ENCODE data around the gene RBX1.
A peak's percentile ranks its signal among the peaks of the same experiment; 100 is the strongest.

The RBX1 gene

GRCh38 chr22:40957601-40958000 lies 6.4 kb downstream of the RBX1 start:
- peaks cover 14% of the 10 kb centered on the region for H3K36me3 Mint-ChIP-seq
- no peak overlapping the region for H3K4me3 Mint-ChIP-seq
- no peaks in the 10 kb centered on the region for H3K27me3 Mint-ChIP-seq
- no peaks in the 10 kb centered on the region for H3K9me3 Mint-ChIP-seq
- no peak overlapping the region for H3K27ac Mint-ChIP-seq
- H3K4me1 Mint-ChIP-seq, result peaks cover 39% of the 10 kb centered on the region

DNA sequence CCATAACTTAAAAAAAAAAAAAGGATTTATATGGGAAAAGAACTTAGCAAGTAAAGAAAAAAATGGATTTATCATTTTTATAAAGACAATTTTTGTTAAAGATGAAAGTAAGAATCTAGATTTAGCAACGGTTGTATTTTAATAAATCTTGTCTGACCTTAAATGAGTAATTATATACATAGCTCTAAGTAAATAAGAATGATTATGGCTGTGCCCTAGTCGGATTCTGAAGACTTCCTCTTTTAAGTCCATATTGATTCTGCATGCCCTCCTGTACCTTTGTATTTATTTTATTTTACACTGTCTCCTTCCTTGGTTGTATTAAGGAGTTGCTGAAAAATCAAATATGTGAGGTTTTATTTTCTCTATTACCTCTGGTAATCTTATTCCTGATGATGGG lies 7.1 kb downstream of the RBX1 start:
- H3K36me3 Mint-ChIP-seq, result peaks cover 13% of the 10 kb centered on the region
- no peak overlapping the region for H3K4me3 Mint-ChIP-seq
- H3K4me1 Mint-ChIP-seq, result peaks cover 32% of the 10 kb centered on the region
- H3K27me3 Mint-ChIP-seq, result no peaks in the 10 kb centered on the region
- no peaks in the 10 kb centered on the region for H3K9me3 Mint-ChIP-seq
- peak overlapping the region; percentile 84 for H3K27ac Mint-ChIP-seq

- H3K4me3 Mint-ChIP-seq, result no peak overlapping the region
- H3K27ac Mint-ChIP-seq, result peak overlapping the region; percentile 43
- peaks cover 18% of the 10 kb centered on the region for H3K4me1 Mint-ChIP-seq
- no peaks in the 10 kb centered on the region for H3K9me3 Mint-ChIP-seq
- H3K27me3 Mint-ChIP-seq, result no peaks in the 10 kb centered on the region
- peaks cover 7% of the 10 kb centered on the region for H3K36me3 Mint-ChIP-seq
Observed at GRCh38 chr22:40960145-40960544, 9.0 kb downstream of the RBX1 start.

DNA sequence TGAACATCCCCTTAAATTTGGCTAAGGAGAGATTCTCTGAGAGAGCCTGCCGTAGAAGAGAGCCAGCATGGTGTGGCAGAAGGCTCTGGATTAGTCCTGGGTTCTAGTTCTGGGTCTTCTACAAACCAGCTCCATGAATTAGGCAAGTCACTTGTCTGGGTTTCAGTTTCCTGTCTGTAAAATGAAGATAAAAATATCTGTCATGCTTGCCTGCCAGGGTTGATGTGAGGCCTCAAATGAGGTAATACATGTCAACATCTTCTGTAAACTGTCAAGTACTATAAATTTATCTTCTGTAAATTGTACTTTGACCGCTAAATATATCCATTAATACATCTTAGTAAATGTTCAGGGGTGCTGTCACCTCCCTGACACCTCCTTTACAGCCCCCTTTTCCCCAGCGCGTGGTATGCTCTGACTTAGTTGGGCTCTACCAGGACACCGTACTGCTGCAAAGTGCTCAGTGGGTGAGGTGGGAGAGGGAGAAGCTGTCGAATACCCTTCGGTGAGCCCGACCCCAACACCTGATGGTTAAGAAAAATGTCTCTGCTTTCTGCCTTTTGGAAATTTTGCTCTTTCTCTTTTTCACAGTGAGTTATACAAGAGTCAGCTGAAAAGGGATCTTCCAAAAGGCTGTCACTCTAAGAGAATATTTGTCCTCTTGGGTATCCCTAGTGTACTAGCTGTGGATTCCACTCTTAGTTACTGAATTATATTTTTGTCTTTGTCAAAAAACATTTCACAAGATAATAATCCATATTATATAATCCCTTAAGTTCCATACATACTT lies 15.0 kb downstream of the RBX1 start:
- no peaks in the 10 kb centered on the region for H3K9me3 Mint-ChIP-seq
- H3K27ac Mint-ChIP-seq, result peak overlapping the region; percentile 77
- no peaks in the 10 kb centered on the region for H3K27me3 Mint-ChIP-seq
- H3K36me3 Mint-ChIP-seq, result peaks cover 14% of the 10 kb centered on the region
- H3K4me1 Mint-ChIP-seq, result peaks cover 10% of the 10 kb centered on the region
- no peak overlapping the region for H3K4me3 Mint-ChIP-seq

DNA sequence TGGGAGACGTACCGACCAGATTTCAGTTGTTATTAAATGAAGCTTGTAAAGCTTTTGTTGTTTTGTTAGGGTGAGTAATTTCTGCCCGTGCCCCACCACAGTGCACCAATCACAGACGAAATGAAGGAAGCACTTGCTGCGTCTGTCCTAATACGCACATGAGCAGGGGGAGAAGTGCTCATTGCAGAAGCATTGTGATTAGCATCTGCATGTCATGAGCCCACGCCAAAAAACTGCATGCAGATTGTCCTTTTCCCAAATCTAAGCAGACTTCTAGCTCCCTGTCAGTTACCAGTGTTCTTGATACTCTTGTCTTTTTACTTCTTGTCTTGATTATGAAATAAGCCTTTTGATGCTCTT lies 15.5 kb downstream of the RBX1 start:
- Mint-ChIP-seq H3K36me3 (peaks cover 14% of the 10 kb centered on the region), H3K27me3 (no peaks in the 10 kb centered on the region), H3K27ac (no peak overlapping the region), H3K4me1 (peaks cover 10% of the 10 kb centered on the region), H3K9me3 (no peaks in the 10 kb centered on the region), H3K4me3 (no peak overlapping the region)

DNA sequence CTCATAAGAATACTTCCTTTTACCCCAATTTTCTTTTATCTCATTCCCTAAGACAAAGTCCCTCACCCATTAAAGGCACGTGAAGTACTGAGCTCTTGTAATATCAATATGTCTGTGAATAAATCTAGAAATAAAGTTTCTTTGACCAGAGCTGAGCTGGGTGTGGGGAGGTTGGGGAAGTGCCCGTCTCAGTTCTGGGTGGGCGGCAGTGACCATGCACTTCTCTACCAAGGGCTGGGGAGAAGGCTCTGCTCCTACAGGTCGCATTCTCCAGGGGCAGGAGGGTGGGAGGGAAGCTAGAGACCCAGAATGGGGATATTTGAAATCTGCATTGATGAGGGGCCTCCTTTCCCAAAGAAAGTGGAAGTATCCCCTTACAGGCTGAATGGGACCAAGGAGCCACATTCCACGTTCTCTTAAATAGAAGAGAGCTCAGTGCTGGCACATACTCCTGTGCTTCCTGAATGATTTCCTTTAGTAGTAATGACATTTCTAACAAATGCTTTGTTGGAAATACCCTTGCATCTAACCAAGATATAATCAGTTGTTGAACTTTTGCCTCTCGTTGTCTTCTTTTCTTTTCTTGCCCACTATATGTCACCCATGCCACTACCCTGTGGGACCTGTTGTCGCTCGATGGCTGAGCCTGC lies 16.1 kb downstream of the RBX1 start:
- no peaks in the 10 kb centered on the region for H3K27me3 Mint-ChIP-seq
- H3K36me3 Mint-ChIP-seq, result peaks cover 14% of the 10 kb centered on the region
- no peak overlapping the region for H3K4me3 Mint-ChIP-seq
- no peak overlapping the region for H3K27ac Mint-ChIP-seq
- no peaks in the 10 kb centered on the region for H3K9me3 Mint-ChIP-seq
- peaks cover 10% of the 10 kb centered on the region for H3K4me1 Mint-ChIP-seq

DNA sequence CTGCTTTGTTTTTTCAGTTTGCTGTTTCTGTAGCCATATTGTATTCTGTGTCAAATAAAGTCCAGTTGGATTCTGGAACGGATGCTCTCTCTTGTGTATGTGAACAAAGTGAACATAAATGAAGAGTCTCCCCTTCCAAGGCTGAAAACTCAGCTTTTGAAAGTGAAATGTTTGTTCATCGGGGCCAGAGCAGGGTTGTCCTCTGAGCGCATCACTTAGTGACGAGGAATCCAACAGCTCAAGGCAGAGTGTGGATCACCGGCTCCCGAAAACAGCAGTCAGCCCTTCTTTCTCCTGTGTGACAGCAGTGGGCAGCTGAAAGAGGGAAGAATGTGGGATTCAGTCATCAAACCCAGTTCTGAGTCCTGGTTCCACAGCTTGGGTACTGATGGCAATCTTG lies 21.4 kb downstream of the RBX1 start:
- Mint-ChIP-seq H3K36me3 (peaks cover 3% of the 10 kb centered on the region), H3K9me3 (no peaks in the 10 kb centered on the region), H3K4me3 (no peak overlapping the region), H3K4me1 (peaks cover 5% of the 10 kb centered on the region), H3K27ac (no peak overlapping the region), H3K27me3 (no peaks in the 10 kb centered on the region)

GRCh38 chr22:40973144-40973543 lies 22.0 kb downstream of the RBX1 start:
- peaks cover 3% of the 10 kb centered on the region for H3K36me3 Mint-ChIP-seq
- H3K4me1 Mint-ChIP-seq, result peaks cover 5% of the 10 kb centered on the region
- H3K27me3 Mint-ChIP-seq, result no peaks in the 10 kb centered on the region
- no peak overlapping the region for H3K4me3 Mint-ChIP-seq
- H3K9me3 Mint-ChIP-seq, result no peaks in the 10 kb centered on the region
- H3K27ac Mint-ChIP-seq, result no peak overlapping the region

DNA sequence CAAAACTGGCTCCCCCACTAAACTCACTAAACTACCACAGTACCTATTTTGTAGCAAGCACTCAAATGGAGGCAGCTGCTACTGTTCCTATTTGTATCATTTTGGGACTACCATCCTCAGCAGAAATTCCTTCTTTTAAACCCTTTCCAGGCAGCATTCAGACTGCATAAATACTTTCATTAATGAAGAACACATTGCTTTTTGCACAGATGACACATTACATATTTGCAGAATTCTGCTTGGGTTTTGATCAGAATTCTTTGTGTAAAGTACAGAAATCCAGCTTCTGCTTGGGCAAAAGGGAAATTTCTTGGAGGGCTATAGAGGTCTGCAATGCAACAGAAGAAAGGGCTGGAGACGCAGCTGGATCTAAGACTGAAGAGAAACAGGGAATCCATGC lies 24.2 kb downstream of the RBX1 start:
- H3K9me3 Mint-ChIP-seq, result no peaks in the 10 kb centered on the region
- no peaks in the 10 kb centered on the region for H3K27me3 Mint-ChIP-seq
- H3K4me1 Mint-ChIP-seq, result peaks cover 3% of the 10 kb centered on the region
- H3K27ac Mint-ChIP-seq, result no peak overlapping the region
- H3K36me3 Mint-ChIP-seq, result peaks cover 2% of the 10 kb centered on the region
- no peak overlapping the region for H3K4me3 Mint-ChIP-seq

- H3K27ac Mint-ChIP-seq, result no peak overlapping the region
- no peaks in the 10 kb centered on the region for H3K4me1 Mint-ChIP-seq
- H3K4me3 Mint-ChIP-seq, result no peak overlapping the region
- no peaks in the 10 kb centered on the region for H3K27me3 Mint-ChIP-seq
- no peaks in the 10 kb centered on the region for H3K36me3 Mint-ChIP-seq
- no peaks in the 10 kb centered on the region for H3K9me3 Mint-ChIP-seq
Observed at GRCh38 chr22:40976866-40977700, 25.9 kb downstream of the RBX1 start.

DNA sequence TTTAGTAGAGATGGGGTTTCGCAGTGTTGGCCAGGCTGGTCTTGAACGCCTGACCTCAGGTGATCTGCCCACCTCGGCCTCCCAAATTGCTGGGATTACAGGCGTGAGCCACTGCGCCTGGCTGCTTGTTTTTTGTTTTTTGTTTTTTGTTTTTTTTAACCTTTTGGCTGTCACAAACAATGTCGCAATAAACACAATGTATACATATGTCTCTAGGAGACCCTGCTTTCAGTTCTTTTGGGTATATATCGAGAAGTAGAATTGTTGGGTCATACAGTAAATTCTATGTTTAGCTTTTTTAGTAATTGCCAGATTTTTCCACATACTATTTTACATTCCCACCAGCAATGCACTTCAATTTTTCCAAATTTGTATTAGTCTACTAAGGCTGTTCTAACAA lies 28.0 kb downstream of the RBX1 start:
- Mint-ChIP-seq H3K9me3 (no peaks in the 10 kb centered on the region), H3K36me3 (no peaks in the 10 kb centered on the region), H3K4me1 (no peaks in the 10 kb centered on the region), H3K27me3 (no peaks in the 10 kb centered on the region), H3K4me3 (no peak overlapping the region), H3K27ac (no peak overlapping the region)

GRCh38 chr22:40979871-40980270 lies 28.7 kb downstream of the RBX1 start:
- Mint-ChIP-seq H3K9me3 (no peaks in the 10 kb centered on the region), H3K27me3 (no peaks in the 10 kb centered on the region), H3K36me3 (no peaks in the 10 kb centered on the region)

GRCh38 chr22:40982482-40983385 lies 31.6 kb downstream of the RBX1 start:
- Mint-ChIP-seq H3K27ac (no peak overlapping the region), H3K4me1 (no peaks in the 10 kb centered on the region), H3K9me3 (no peaks in the 10 kb centered on the region), H3K4me3 (no peak overlapping the region), H3K36me3 (no peaks in the 10 kb centered on the region), H3K27me3 (no peaks in the 10 kb centered on the region)

More at GRCh38 chr22:40979871-40980270, 28.7 kb downstream of the RBX1 start:
- H3K27ac Mint-ChIP-seq, result no peak overlapping the region
- H3K4me1 Mint-ChIP-seq, result no peaks in the 10 kb centered on the region
- H3K4me3 Mint-ChIP-seq, result no peak overlapping the region

DNA sequence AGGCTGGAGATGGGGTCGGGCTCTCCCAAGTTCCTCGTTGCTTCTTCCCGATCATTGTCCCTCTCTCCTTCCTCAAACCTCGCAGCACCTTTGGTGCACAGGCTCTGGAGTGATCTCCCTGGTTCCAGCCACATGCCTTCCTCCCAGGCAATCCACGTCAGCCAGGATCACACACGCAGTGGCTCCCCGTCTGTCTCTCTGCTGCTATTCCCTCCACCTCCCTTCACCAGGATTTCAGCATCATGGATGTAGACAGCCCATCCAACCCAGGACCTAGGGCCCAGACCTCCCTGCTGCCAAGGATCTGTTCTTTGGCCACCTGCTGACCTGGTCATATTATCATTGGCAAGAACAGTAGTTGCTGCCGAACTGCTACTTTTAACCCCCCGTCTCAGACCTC lies 40.1 kb downstream of the RBX1 start:
- Mint-ChIP-seq H3K4me1 (no peaks in the 10 kb centered on the region), H3K9me3 (no peaks in the 10 kb centered on the region), H3K27me3 (peaks cover 2% of the 10 kb centered on the region), H3K36me3 (no peaks in the 10 kb centered on the region), H3K4me3 (no peak overlapping the region), H3K27ac (no peak overlapping the region)

DNA sequence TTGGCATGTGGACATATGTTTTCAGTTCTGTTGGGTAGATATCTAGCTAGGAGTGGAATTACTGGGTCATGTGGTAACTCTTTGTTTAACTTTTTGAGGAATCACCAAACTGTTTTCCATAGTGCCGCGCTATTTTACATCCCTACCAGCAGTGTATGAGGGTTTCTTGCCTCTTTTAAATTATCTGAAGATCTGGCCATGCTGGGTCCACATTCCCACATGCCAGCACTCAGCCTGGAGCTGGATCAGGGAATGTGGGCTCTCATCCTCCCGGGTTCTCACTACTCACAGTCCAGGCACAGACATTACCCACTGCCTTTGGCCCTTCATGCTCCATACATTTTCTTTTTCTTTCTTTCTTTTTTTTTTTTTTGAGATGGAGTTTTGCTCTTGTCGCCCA lies 44.6 kb downstream of the RBX1 start:
- Mint-ChIP-seq H3K36me3 (no peaks in the 10 kb centered on the region), H3K27me3 (peaks cover 2% of the 10 kb centered on the region), H3K4me1 (no peaks in the 10 kb centered on the region), H3K27ac (no peak overlapping the region), H3K4me3 (no peak overlapping the region), H3K9me3 (no peaks in the 10 kb centered on the region)
